SK-N-SH (cell line): ENCODE data around the gene TMEM54. TPM values are rescaled to one million over a fixed set of nuclear protein-coding genes. Genes with fewer than 3 reads are reported as not detected.
A peak's percentile ranks its signal among the peaks of the same experiment; 100 is the strongest.

ENCODE experiments used
- CTCF ChIA-PET: fragments of 300-600, 350-600 bp; formaldehyde crosslinking; extraction: SDS; loops from one replicate; lab custom pipeline; 2021; lab: Yijun Ruan, JAX
- POLR2A ChIA-PET: fragments of 350-600 bp; sonication (Branson Sonifier 250); formaldehyde crosslinking; extraction: SDS; loops from one replicate; lab custom pipeline; 2020; ENCODE audit warnings: antibody characterized with exemption, inconsistent platforms; lab: Yijun Ruan, JAX
- DNase-seq: peaks from one replicate; pipeline ENCODE4 v3.0.0; 2012
- H2AFZ ChIP-seq: fragments of 200-600 bp; sonication (generic); 2 replicates; pipeline ENCODE4 v1.8.1; 2016; ENCODE audit warnings: antibody characterized with exemption, mild to moderate bottlenecking, low read depth
- H3F3A ChIP-seq: fragments of 200-600 bp; sonication (generic); replicated peaks from 2 replicates; pipeline ENCODE3; 2016; ENCODE audit warnings: antibody characterized with exemption, mild to moderate bottlenecking; ENCODE audit not compliant: insufficient read depth
- H3K27ac ChIP-seq, 2 experiments: fragments of 200-500 bp in 1 of 2; fragments of 200-600 bp in 1 of 2; sonication (Bioruptor generic) in 1 of 2; sonication (generic), shearing (Covaris generic) in 1 of 2; 2 replicates each; pipeline versions ENCODE4 v1.5.1 to v1.6.1; 2014 to 2016; ENCODE audit warnings: low read depth in 2 of 2, inconsistent platforms in 1 of 2, low read length in 1 of 2, mild to moderate bottlenecking in 1 of 2, mixed read lengths in 1 of 2
- H3K27me3 ChIP-seq: fragments of 200-600 bp; sonication (generic), shearing (Covaris generic); 2 replicates; pipeline ENCODE4 v1.6.1; 2016; ENCODE audit warnings: mixed run types; ENCODE audit not compliant: insufficient read depth
- H3K36me3 ChIP-seq, 2 experiments: fragments of 200-500 bp in 1 of 2; fragments of 200-600 bp in 1 of 2; sonication (Bioruptor generic) in 1 of 2; sonication (generic) in 1 of 2; replicated peaks in 1 of 2; 2 replicates each; pipeline versions ENCODE3 to v1.5.1; 2014 to 2016; ENCODE audit warnings: low read length in 1 of 2, mild to moderate bottlenecking in 1 of 2; ENCODE audit not compliant: insufficient read depth in 2 of 2, control insufficient read depth in 1 of 2
- H3K4me1 ChIP-seq, 2 experiments: fragments of 200-500 bp in 1 of 2; fragments of 200-600 bp in 1 of 2; sonication (Bioruptor generic) in 1 of 2; sonication (generic), shearing (Covaris generic) in 1 of 2; 2 replicates each; pipeline versions ENCODE4 v1.5.1 to v1.6.1; 2014 to 2016; ENCODE audit warnings: low read depth in 1 of 2, low read length in 1 of 2, mixed run types in 1 of 2; ENCODE audit not compliant: insufficient read depth in 2 of 2, control insufficient read depth in 1 of 2
- H3K4me2 ChIP-seq: fragments of 200-600 bp; sonication (generic), shearing (Covaris generic); 2 replicates; pipeline ENCODE4 v1.6.1; 2017; ENCODE audit warnings: mixed run types
- H3K4me3 ChIP-seq, 2 experiments: fragments of 200-500 bp in 1 of 2; fragments of 200-600 bp in 1 of 2; sonication (Bioruptor generic) in 1 of 2; sonication (generic), shearing (Covaris generic) in 1 of 2; 2 replicates each; pipeline versions ENCODE4 v1.5.1 to v1.8.1; 2014 to 2016; ENCODE audit warnings: low read depth in 2 of 2, inconsistent platforms in 1 of 2, low read length in 1 of 2, mild to moderate bottlenecking in 1 of 2, mixed read lengths in 1 of 2, moderate library complexity in 1 of 2
- H3K79me2 ChIP-seq: fragments of 200-600 bp; sonication (generic); 2 replicates; pipeline ENCODE4 v1.8.1; 2017; ENCODE audit warnings: mild to moderate bottlenecking; ENCODE audit not compliant: insufficient read depth
- H3K9ac ChIP-seq: fragments of 200-600 bp; sonication (generic); 2 replicates; pipeline ENCODE4 v1.6.1; 2017; ENCODE audit warnings: mixed run types
- H3K9me2 ChIP-seq: fragments of 200-600 bp; sonication (generic); 2 replicates; pipeline ENCODE4 v1.6.1; 2017; ENCODE audit warnings: mixed run types
- H3K9me3 ChIP-seq: fragments of 200-600 bp; sonication (generic); 2 replicates; pipeline ENCODE4 v1.6.1; 2017; ENCODE audit warnings: mixed run types, mild to moderate bottlenecking, moderate library complexity
- H4K20me1 ChIP-seq: fragments of 200-600 bp; sonication (generic); 2 replicates; pipeline ENCODE4 v1.6.1; 2017; ENCODE audit warnings: mild to moderate bottlenecking, mixed run types; ENCODE audit not compliant: insufficient read depth
- CHD2 ChIP-seq: fragments of 150-350 bp; IDR thresholded peaks from 2 replicates; pipeline ENCODE4 v1.6.1; 2018; ENCODE audit warnings: low read length; ENCODE audit not compliant: partially characterized antibody
- ELF1 ChIP-seq: IDR thresholded peaks from 2 replicates; pipeline ENCODE4 v1.4.0; 2012
- FOXJ3 ChIP-seq: sonication (generic); formaldehyde crosslinking; IDR thresholded peaks from 2 replicates; pipeline ENCODE4 v1.5.1; 2020; ENCODE audit warnings: mild to moderate bottlenecking, missing genetic modification reagents
- FOXM1 ChIP-seq: IDR thresholded peaks from 2 replicates; pipeline ENCODE4 v1.4.0; 2012; ENCODE audit warnings: low read depth, mild to moderate bottlenecking
- GATA2 ChIP-seq: sonication (generic); formaldehyde crosslinking; IDR thresholded peaks from 2 replicates; pipeline ENCODE4 v1.5.0; 2020; ENCODE audit warnings: mild to moderate bottlenecking, missing genetic modification reagents
- JUND ChIP-seq: IDR thresholded peaks from 2 replicates; pipeline ENCODE4 v1.4.0; 2012
- NFIC ChIP-seq: IDR thresholded peaks from 2 replicates; pipeline ENCODE4 v1.4.0; 2012; ENCODE audit warnings: borderline replicate concordance
- NRF1 ChIP-seq: IDR thresholded peaks from 2 replicates; pipeline ENCODE4 v1.6.1; 2012; ENCODE audit warnings: low read depth, mild to moderate bottlenecking, low read length
- RFX5 ChIP-seq: IDR thresholded peaks from 2 replicates; pipeline ENCODE4 v1.6.1; 2012; ENCODE audit warnings: mild to moderate bottlenecking, improper control_type of control experiment, low read length
- SMC3 ChIP-seq: IDR thresholded peaks from 2 replicates; pipeline ENCODE4 v1.6.1; 2012; ENCODE audit warnings: low read depth, low read length, improper control_type of control experiment
- TCF12 ChIP-seq: IDR thresholded peaks from 2 replicates; pipeline ENCODE4 v1.4.0; 2012
- TEAD4 ChIP-seq: IDR thresholded peaks from 2 replicates; pipeline ENCODE4 v1.4.0; 2012; ENCODE audit warnings: mild to moderate bottlenecking, borderline replicate concordance; ENCODE audit not compliant: insufficient read depth
- WGBS: methylation state at CpG from one replicate; pipeline ENCODE4 v1.1.6; 2017; ENCODE audit warnings: low lambda C conversion rate; 5-methylcytosine and 5-hydroxymethylcytosine counted together
- polyA plus RNA-seq, 3 experiments: library from polyadenylated mRNA; depleted of rRNA; stranded (reverse); fragments of >200 nt; gene quantifications; 2 replicates each; pipeline ENCODE4 v1.2.3, GENCODE V29; 2012
- TF ChIP-seq, protein P1 (sequence below): fragments of 150-350 bp; IDR thresholded peaks from 2 replicates; pipeline ENCODE4 v1.6.1; 2016; ENCODE audit warnings: mild to moderate bottlenecking, low read depth, low read length
- TF ChIP-seq, protein P2 (sequence below): IDR thresholded peaks from 2 replicates; pipeline ENCODE4 v1.4.0; 2012; ENCODE audit warnings: low read depth
- TF ChIP-seq, protein P3 (sequence below): fragments of 150-350 bp; IDR thresholded peaks from 2 replicates; pipeline ENCODE4 v1.6.1; 2017; ENCODE audit warnings: antibody characterized with exemption, low read length, low read depth, borderline replicate concordance
- TF ChIP-seq, protein P4 (sequence below): IDR thresholded peaks from 2 replicates; pipeline ENCODE4 v1.4.0; 2012; ENCODE audit warnings: low read depth, borderline replicate concordance

TMEM54 gene
- polyA plus RNA-seq, 1 of the 3 experiments (the other 2 are of a cell fraction): 66.6 TPM

DNA sequence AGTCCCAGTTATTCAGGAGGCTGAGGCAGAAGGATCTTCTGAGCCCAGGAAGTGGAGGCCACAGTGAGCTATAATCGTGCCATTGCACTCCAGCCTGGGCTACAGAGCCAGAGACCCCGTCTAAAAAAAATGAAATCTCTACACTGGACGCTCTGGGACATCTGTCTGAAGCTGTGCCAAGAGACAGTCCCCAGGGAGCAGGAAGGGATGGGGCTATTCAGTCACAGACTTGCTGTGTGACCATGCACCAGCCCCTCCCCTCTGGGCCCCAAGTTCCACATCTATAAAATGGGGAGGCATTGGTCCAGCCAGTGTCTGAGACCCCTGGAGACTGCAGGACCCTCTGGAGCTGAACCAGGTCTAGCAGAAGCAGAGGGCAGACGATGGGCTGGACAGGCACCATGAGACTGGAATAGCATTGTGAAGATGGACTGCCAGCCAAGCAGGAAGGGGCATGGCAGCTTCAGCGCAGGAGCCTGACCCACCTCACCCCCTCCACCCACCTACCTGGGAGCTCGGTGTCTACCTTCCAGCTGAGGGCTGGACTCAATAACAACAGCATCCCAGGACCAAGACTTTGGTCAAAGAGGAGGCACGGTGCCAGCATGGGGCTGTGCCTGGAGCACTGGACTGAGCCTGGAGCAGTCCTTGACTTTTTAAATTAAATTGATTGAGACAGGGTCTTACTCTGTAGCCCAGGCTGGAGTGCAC, 1.4 kb downstream of the TMEM54 start:
- H3K27me3 ChIP-seq: peaks cover 7% of the 10 kb centered on the region; the same call in 1 of the 2 replicates
- no peak overlapping the region for H3K27ac ChIP-seq
- H3K79me2 ChIP-seq: no peaks in the 10 kb centered on the region
- no peak overlapping the region for H3K9ac ChIP-seq
- H3K4me1 ChIP-seq: peaks cover 0 to 11% of the 10 kb centered on the region in 2 experiments; a peak in 1 of 4 replicates
- H3F3A ChIP-seq: no peaks in the 10 kb centered on the region
- H3K4me2 ChIP-seq: no peak overlapping the region
- no peak for TF ChIP-seq FOXJ3 (CRISPR knock-in tag)
- TF ChIP-seq ELF1: no peak
- TF ChIP-seq, protein P1, sequence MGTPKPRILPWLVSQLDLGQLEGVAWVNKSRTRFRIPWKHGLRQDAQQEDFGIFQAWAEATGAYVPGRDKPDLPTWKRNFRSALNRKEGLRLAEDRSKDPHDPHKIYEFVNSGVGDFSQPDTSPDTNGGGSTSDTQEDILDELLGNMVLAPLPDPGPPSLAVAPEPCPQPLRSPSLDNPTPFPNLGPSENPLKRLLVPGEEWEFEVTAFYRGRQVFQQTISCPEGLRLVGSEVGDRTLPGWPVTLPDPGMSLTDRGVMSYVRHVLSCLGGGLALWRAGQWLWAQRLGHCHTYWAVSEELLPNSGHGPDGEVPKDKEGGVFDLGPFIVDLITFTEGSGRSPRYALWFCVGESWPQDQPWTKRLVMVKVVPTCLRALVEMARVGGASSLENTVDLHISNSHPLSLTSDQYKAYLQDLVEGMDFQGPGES: no peak
- TF ChIP-seq JUND: no peak
- H3K9me3 ChIP-seq: no peaks in the 10 kb centered on the region
- DNase-seq: peak; percentile 49
- no peak overlapping the region for H3K4me3 ChIP-seq
- no peaks in the 10 kb centered on the region for H3K9me2 ChIP-seq
- no peaks in the 10 kb centered on the region for H4K20me1 ChIP-seq
- no peaks in the 10 kb centered on the region for H3K36me3 ChIP-seq
- CTCF ChIA-PET: interaction anchor here (1.4 to 3.6 kb wide), 5 partner anchors 9 to 186 kb away, joined by 3 to 19 read pairs (median 6); partner anchors contain the start of gene HPCA
- POLR2A ChIA-PET: no interaction called here
- 55% methylated on average over 5 of the region's 7 CpGs for WGBS
- no peak overlapping the region for H2AFZ ChIP-seq

DNA sequence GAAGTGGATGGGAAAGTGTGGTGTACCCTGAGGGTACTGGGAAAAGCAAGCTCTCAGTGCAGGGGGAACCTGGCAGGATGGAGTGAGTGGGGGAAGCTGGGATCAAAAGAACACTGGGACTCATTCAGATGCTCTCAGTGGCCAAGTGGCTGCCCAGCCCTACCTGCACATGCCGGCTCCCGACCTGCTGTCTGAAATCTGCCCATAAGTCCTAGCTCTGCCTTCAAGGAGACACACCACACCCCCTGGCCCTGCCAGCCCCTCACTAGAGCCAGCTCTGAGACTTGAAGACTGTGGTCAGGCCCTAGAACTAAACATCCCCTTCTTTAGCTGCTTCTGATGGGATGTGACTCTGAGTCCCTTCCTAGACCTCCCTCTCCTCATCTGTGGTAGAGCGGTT, 2.2 kb downstream of the TMEM54 start:
- H3K4me1 ChIP-seq: peaks cover 0 to 11% of the 10 kb centered on the region in 2 experiments; a peak in 1 of 4 replicates
- no peaks in the 10 kb centered on the region for H3K79me2 ChIP-seq
- no peak overlapping the region for H3K4me3 ChIP-seq
- no peaks in the 10 kb centered on the region for H3F3A ChIP-seq
- no peak overlapping the region for H2AFZ ChIP-seq
- TF ChIP-seq, protein P2, sequence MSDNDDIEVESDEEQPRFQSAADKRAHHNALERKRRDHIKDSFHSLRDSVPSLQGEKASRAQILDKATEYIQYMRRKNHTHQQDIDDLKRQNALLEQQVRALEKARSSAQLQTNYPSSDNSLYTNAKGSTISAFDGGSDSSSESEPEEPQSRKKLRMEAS: no peak
- TF ChIP-seq FOXJ3 (CRISPR knock-in tag): no peak
- no peak for TF ChIP-seq NFIC
- TF ChIP-seq, protein P3, sequence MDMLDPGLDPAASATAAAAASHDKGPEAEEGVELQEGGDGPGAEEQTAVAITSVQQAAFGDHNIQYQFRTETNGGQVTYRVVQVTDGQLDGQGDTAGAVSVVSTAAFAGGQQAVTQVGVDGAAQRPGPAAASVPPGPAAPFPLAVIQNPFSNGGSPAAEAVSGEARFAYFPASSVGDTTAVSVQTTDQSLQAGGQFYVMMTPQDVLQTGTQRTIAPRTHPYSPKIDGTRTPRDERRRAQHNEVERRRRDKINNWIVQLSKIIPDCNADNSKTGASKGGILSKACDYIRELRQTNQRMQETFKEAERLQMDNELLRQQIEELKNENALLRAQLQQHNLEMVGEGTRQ: no peak
- no peak for TF ChIP-seq ELF1
- TF ChIP-seq SMC3: no peak
- no peak for TF ChIP-seq GATA2 (CRISPR knock-in tag)
- TF ChIP-seq, protein P1: no peak
- TF ChIP-seq, protein P4, sequence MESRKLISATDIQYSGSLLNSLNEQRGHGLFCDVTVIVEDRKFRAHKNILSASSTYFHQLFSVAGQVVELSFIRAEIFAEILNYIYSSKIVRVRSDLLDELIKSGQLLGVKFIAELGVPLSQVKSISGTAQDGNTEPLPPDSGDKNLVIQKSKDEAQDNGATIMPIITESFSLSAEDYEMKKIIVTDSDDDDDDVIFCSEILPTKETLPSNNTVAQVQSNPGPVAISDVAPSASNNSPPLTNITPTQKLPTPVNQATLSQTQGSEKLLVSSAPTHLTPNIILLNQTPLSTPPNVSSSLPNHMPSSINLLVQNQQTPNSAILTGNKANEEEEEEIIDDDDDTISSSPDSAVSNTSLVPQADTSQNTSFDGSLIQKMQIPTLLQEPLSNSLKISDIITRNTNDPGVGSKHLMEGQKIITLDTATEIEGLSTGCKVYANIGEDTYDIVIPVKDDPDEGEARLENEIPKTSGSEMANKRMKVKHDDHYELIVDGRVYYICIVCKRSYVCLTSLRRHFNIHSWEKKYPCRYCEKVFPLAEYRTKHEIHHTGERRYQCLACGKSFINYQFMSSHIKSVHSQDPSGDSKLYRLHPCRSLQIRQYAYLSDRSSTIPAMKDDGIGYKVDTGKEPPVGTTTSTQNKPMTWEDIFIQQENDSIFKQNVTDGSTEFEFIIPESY: no peak
- TF ChIP-seq NRF1: no peak
- TF ChIP-seq FOXM1: no peak
- TF ChIP-seq TCF12: no peak
- TF ChIP-seq RFX5: no peak
- TF ChIP-seq CHD2: no peak
- no peak for TF ChIP-seq TEAD4
- no peak overlapping the region for H3K9ac ChIP-seq
- DNase-seq: peak; percentile 10
- no peaks in the 10 kb centered on the region for H3K9me2 ChIP-seq
- ChIA-PET CTCF (interaction anchor here (0.8 to 3.6 kb wide), 6 partner anchors 10 to 187 kb away, joined by 3 to 19 read pairs (median 6); partner anchors contain the start of gene HPCA), POLR2A (no interaction called here)
- peaks cover 7% of the 10 kb centered on the region; the same call in 1 of the 2 replicates for H3K27me3 ChIP-seq
- H3K36me3 ChIP-seq: no peaks in the 10 kb centered on the region
- H4K20me1 ChIP-seq: no peaks in the 10 kb centered on the region
- no peak overlapping the region for H3K27ac ChIP-seq
- H3K4me2 ChIP-seq: no peak overlapping the region
- H3K9me3 ChIP-seq: no peaks in the 10 kb centered on the region
- 100% methylated on average over 1 of the region's 3 CpGs for WGBS
